ENCODE measurements around the gene ARHGEF9. TPM values are rescaled to one million over a fixed set of nuclear protein-coding genes. Genes with fewer than 3 reads are reported as not detected.

The ARHGEF9 gene
- total RNA-seq, 1 experiment from 2014 or later: 26.3 TPM

- CTCF ChIA-PET: no interaction called here
- Mint-ChIP-seq H3K27ac (ENCODE audit: unreplicated experiment) (no peak overlapping the region), H3K36me3 (ENCODE audit: insufficient read depth, unreplicated experiment) (no peaks in the 10 kb centered on the region), H3K4me1 (ENCODE audit: low read depth, unreplicated experiment) (no peaks in the 10 kb centered on the region), H3K27me3 (ENCODE audit: unreplicated experiment) (no peaks in the 10 kb centered on the region), H3K4me3 (ENCODE audit: low read depth, unreplicated experiment) (no peak overlapping the region), H3K9me3 (ENCODE audit: low read depth, unreplicated experiment) (no peaks in the 10 kb centered on the region)
- BruUV-seq (replicated peaks): no TSS peak
- TF ChIP-seq CTCF (IDR thresholded peaks at IDR 0.05; ENCODE audit: unreplicated experiment): no peak
- no peak for DNase-seq
- intact Hi-C loops (cut with micrococcal nuclease; ENCODE audit: unreplicated experiment): no loop called here
Observed at GRCh38 chrX:63740382-63740781, 44.6 kb downstream of the ARHGEF9 start.

- H3K27ac Mint-ChIP-seq (ENCODE audit: unreplicated experiment): no peak overlapping the region
- H3K4me3 Mint-ChIP-seq (ENCODE audit: low read depth, unreplicated experiment): no peak overlapping the region
- CTCF ChIA-PET: no interaction called here
- no peak for TF ChIP-seq CTCF (IDR thresholded peaks at IDR 0.05; ENCODE audit: unreplicated experiment)
- BruUV-seq (replicated peaks): no TSS peak
- DNase-seq: no peak
- H3K4me1 Mint-ChIP-seq (ENCODE audit: low read depth, unreplicated experiment): no peaks in the 10 kb centered on the region
- H3K27me3 Mint-ChIP-seq (ENCODE audit: unreplicated experiment): no peaks in the 10 kb centered on the region
- intact Hi-C loops (cut with micrococcal nuclease; ENCODE audit: unreplicated experiment): no loop called here
- no peaks in the 10 kb centered on the region for H3K9me3 Mint-ChIP-seq (ENCODE audit: low read depth, unreplicated experiment)
- H3K36me3 Mint-ChIP-seq (ENCODE audit: insufficient read depth, unreplicated experiment): no peaks in the 10 kb centered on the region
Observed at GRCh38 chrX:63739885-63740284, 45.1 kb downstream of the ARHGEF9 start.

- no peaks in the 10 kb centered on the region for H3K9me3 Mint-ChIP-seq (ENCODE audit: low read depth, unreplicated experiment)
- TF ChIP-seq CTCF (IDR thresholded peaks at IDR 0.05; ENCODE audit: unreplicated experiment): no peak
- no peak for DNase-seq
- intact Hi-C loops (cut with micrococcal nuclease; ENCODE audit: unreplicated experiment): no loop called here
- H3K4me3 Mint-ChIP-seq (ENCODE audit: low read depth, unreplicated experiment): no peak overlapping the region
- BruUV-seq (replicated peaks): no TSS peak
- H3K4me1 Mint-ChIP-seq (ENCODE audit: low read depth, unreplicated experiment): no peaks in the 10 kb centered on the region
- CTCF ChIA-PET: no interaction called here
- H3K27ac Mint-ChIP-seq (ENCODE audit: unreplicated experiment): no peak overlapping the region
- H3K27me3 Mint-ChIP-seq (ENCODE audit: unreplicated experiment): no peaks in the 10 kb centered on the region
- H3K36me3 Mint-ChIP-seq (ENCODE audit: insufficient read depth, unreplicated experiment): no peaks in the 10 kb centered on the region
Observed at GRCh38 chrX:63738696-63739095, 46.3 kb downstream of the ARHGEF9 start.

- H3K27ac Mint-ChIP-seq (ENCODE audit: unreplicated experiment): no peak overlapping the region
- no peak for DNase-seq
- intact Hi-C loops (cut with micrococcal nuclease; ENCODE audit: unreplicated experiment): no loop called here
- H3K27me3 Mint-ChIP-seq (ENCODE audit: unreplicated experiment): no peaks in the 10 kb centered on the region
- TF ChIP-seq CTCF (IDR thresholded peaks at IDR 0.05; ENCODE audit: unreplicated experiment): no peak
- CTCF ChIA-PET: no interaction called here
- BruUV-seq (replicated peaks): no TSS peak
- H3K4me3 Mint-ChIP-seq (ENCODE audit: low read depth, unreplicated experiment): no peak overlapping the region
- no peaks in the 10 kb centered on the region for H3K36me3 Mint-ChIP-seq (ENCODE audit: insufficient read depth, unreplicated experiment)
- H3K4me1 Mint-ChIP-seq (ENCODE audit: low read depth, unreplicated experiment): no peaks in the 10 kb centered on the region
- no peaks in the 10 kb centered on the region for H3K9me3 Mint-ChIP-seq (ENCODE audit: low read depth, unreplicated experiment)
Observed at GRCh38 chrX:63737131-63737921, 47.7 kb downstream of the ARHGEF9 start.
